ENCODE measurements around the gene DLX6. TPM values are rescaled to one million over a fixed set of nuclear protein-coding genes. Genes with fewer than 3 reads are reported as not detected.

Gene DLX6
- total and polyA plus RNA-seq, 2 of the 8 experiments (the other 6 are each of a cell fraction or from before 2014, with no cell fraction given): not detected

- H3K79me1 ChIP-seq (ENCODE audit: low read depth, low read length): no peaks in the 10 kb centered on the region
- FAIRE-seq (no peak), DNase-seq (ENCODE audit: low read depth in 1 of 2, low spot score in 2 of 2) (no peak)
- no peak overlapping the region for H3K4me2 ChIP-seq (ENCODE audit: insufficient read depth in 1 of 2, low read depth in 2 of 2, low read length in 2 of 2)
- H3K23ac ChIP-seq (ENCODE audit: insufficient read length): no peak overlapping the region
- H3K23me2 ChIP-seq (ENCODE audit: low read depth, low read length): peaks cover 4% of the 10 kb centered on the region; the same call in 1 of the 2 replicates
- H3K18ac ChIP-seq (ENCODE audit: extremely low read depth, low read length): no peak overlapping the region
- 33% methylated on average over 3 of the region's 3 CpGs; no CpG with 5 or more reads in 1 of the 2 experiments for WGBS, 2 experiments (ENCODE audit: extremely low coverage in 1 of 2, insufficient coverage in 1 of 2, insufficient read length in 1 of 2, insufficient replicate concordance in 2 of 2, low coverage in 1 of 2, low lambda C conversion rate in 2 of 2, missing lambda C conversion rate in 1 of 2)
- H3K79me2 ChIP-seq (ENCODE audit: control insufficient read depth in 1 of 2, insufficient read depth in 2 of 2, low read length in 2 of 2): no peaks in the 10 kb centered on the region
- H2BK20ac ChIP-seq (ENCODE audit: low read length): no peak overlapping the region
- no peaks in the 10 kb centered on the region for H3K36me3 ChIP-seq (ENCODE audit: control insufficient read depth in 2 of 4, insufficient read depth in 4 of 4, low read length in 3 of 4)
- no peaks in the 10 kb centered on the region for H3K9me3 ChIP-seq (ENCODE audit: insufficient read depth in 2 of 2, low read depth in 1 of 2, low read length in 1 of 2)
- H3K4ac ChIP-seq (replicated peaks; ENCODE audit: insufficient read length, low read depth, low read length): no peak overlapping the region
- TF ChIP-seq SAP30 (IDR thresholded peaks at IDR 0.05; ENCODE audit: insufficient read depth, insufficient replicate concordance, low read length) (no peak), EZH2 (IDR thresholded peaks at IDR 0.05; ENCODE audit: low read depth, low read length, severe bottlenecking) (peak; percentile 33), RNF2 (IDR thresholded peaks at IDR 0.05; ENCODE audit: borderline replicate concordance, low read depth, low read length, missing control alignments, poor library complexity, severe bottlenecking) (peak; percentile 89), SIRT6 (IDR thresholded peaks at IDR 0.05; ENCODE audit: low read length) (no peak), CBX8 (IDR thresholded peaks at IDR 0.05; ENCODE audit: borderline replicate concordance, low read depth, low read length) (no peak), POLR2A (IDR thresholded peaks at IDR 0.05; ENCODE audit: control extremely low read depth in 1 of 2, low read depth in 2 of 2, low read length in 2 of 2) (no peak), GABPA (IDR thresholded peaks at IDR 0.05; ENCODE audit: borderline replicate concordance, insufficient read depth, low read length) (no peak), CBX5 (IDR thresholded peaks at IDR 0.05; ENCODE audit: low read depth, low read length) (no peak)
- H3K4me1 ChIP-seq (replicated peaks in 1 of 4; ENCODE audit: control insufficient read depth in 3 of 4, insufficient read depth in 4 of 4, low read length in 3 of 4): peaks cover 0 to 16% (median 9%) of the 10 kb centered on the region in 4 experiments; a peak in 5 of 7 replicates
- ChIA-PET CTCF (ENCODE audit: partially characterized antibody) (interaction anchor here (0.6 to 10.2 kb wide), 5 partner anchors 8 to 18 kb away, joined by 3 to 150 read pairs (median 5); partner anchors contain the start of gene DLX5), POLR2A (ENCODE audit: partially characterized antibody) (interaction anchor here (1.0 to 1.2 kb wide), 2 partner anchors 10 to 23 kb away, joined by 3 to 4 read pairs; no protein-coding TSS in a partner anchor)
- no peak overlapping the region for H2BK120ac ChIP-seq (replicated peaks; ENCODE audit: low read depth, low read length)
- peaks cover 95 to 100% (median 99%) of the 10 kb centered on the region in 4 experiments for H3K27me3 ChIP-seq (replicated peaks in 1 of 4; ENCODE audit: control insufficient read depth in 3 of 4, extremely low read depth in 1 of 4, insufficient read depth in 3 of 4, low read length in 3 of 4)
- H3K4me3 ChIP-seq (ENCODE audit: extremely low read depth in 1 of 4, insufficient read depth in 2 of 4, low read depth in 3 of 4, low read length in 4 of 4): no peak overlapping the region
- H4K5ac ChIP-seq (ENCODE audit: insufficient read length, low read depth, low read length): no peak overlapping the region
- no peak overlapping the region for H3K14ac ChIP-seq (ENCODE audit: insufficient read length)
- H2AFZ ChIP-seq (ENCODE audit: low read length): no peak overlapping the region
- no peak overlapping the region for H2BK12ac ChIP-seq (ENCODE audit: low read depth, low read length)
- H2BK5ac ChIP-seq (ENCODE audit: low read depth, low read length): no peak overlapping the region
- H3K56ac ChIP-seq (replicated peaks; ENCODE audit: insufficient read length, low read depth, low read length): no peak overlapping the region
- no peak overlapping the region for H3K27ac ChIP-seq (ENCODE audit: low read depth, low read length)
- H4K8ac ChIP-seq (ENCODE audit: extremely low read depth, insufficient read depth, low read length): no peak overlapping the region
- no peak overlapping the region for H3K9ac ChIP-seq (replicated peaks in 1 of 4; ENCODE audit: extremely low read depth in 1 of 4, low read depth in 3 of 4, low read length in 3 of 4)
- H2AK5ac ChIP-seq (ENCODE audit: low read depth, low read length): no peak overlapping the region
- H4K91ac ChIP-seq (replicated peaks; ENCODE audit: insufficient read length, low read length): no peak overlapping the region
- H2BK15ac ChIP-seq (ENCODE audit: low read length): no peak overlapping the region
- H4K20me1 ChIP-seq (replicated peaks in 1 of 2; ENCODE audit: control insufficient read depth in 1 of 2, insufficient read depth in 2 of 2, low read length in 2 of 2): peaks cover 30 to 36% of the 10 kb centered on the region in 2 experiments
Observed at GRCh38 chr7:97015279-97015678, 9.9 kb downstream of the DLX6 start.
